T-helper 22 cell (primary cell): ENCODE data around the gene MAPKAPK3.

Experiments used
- DNase-seq: peaks from one replicate; pipeline ENCODE4 v3.0.0-alpha.2; 2020; ENCODE audit warnings: low read depth

MAPKAPK3 gene

GRCh38 chr3:50689558-50689957 is 72.6 kb downstream of the MAPKAPK3 start:
- DNase-seq, result no peak

DNA sequence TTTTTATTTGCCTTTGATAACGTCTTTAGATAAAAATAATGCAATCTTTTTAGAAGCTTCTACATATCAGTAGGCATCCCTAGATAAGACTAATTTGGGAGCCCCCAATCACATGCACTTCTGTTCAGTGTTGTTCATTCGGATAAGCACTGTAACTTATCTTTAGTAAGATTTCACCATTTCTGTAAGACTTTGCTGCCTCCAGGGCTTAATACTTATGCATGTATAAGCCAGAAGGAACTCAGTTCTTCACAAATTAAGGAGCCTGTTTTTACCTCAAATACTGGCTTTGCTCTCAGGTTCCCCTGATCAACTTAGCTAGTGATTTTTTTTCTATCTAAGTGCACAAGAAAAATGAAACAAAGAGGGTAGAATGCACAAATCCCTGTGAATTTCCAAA is 78.1 kb downstream of the MAPKAPK3 start:
- no peak for DNase-seq

- DNase-seq, result no peak
Observed at GRCh38 chr3:50696276-50696675, 79.3 kb downstream of the MAPKAPK3 start.

- no peak for DNase-seq
Observed at GRCh38 chr3:50698269-50698668, 81.3 kb downstream of the MAPKAPK3 start.
